Activated naive CD4-positive, alpha-beta T cell treated with anti-CD3 and anti-CD28 coated beads, Interleukin-2, amount 50 U/mL, for 72 hours (primary cell): ENCODE data around the gene RGS19. TPM values are rescaled to one million over a fixed set of nuclear protein-coding genes. Genes with fewer than 3 reads are reported as not detected.

ENCODE experiments used
- ATAC-seq, 2 donors: fragments of 150-1000 bp; cut with Tn5 transposase; 2 replicates each; pipeline ENCODE4 v1.10.0; 2021; ENCODE audit warnings: mild to moderate bottlenecking in 2 of 2, moderate library complexity in 2 of 2
- DNase-seq, 2 donors: peaks; one replicate each; pipeline ENCODE4 v3.0.0; 2021 to 2022; ENCODE audit warnings: low spot score in 2 of 2
- H3K27ac Mint-ChIP-seq, 2 donors: one replicate each; pipeline ENCODE4 v1.8.0; 2022; ENCODE audit warnings: mild to moderate bottlenecking in 2 of 2, mixed read lengths in 2 of 2
- H3K36me3 Mint-ChIP-seq, 2 donors: one replicate each; pipeline ENCODE4 v1.8.0; 2022; ENCODE audit warnings: mixed read lengths in 2 of 2
- H3K9me3 Mint-ChIP-seq, 2 donors: one replicate each; pipeline ENCODE4 v1.8.0; 2022; ENCODE audit warnings: mixed read lengths in 2 of 2
- total RNA-seq, 2 donors: library from RNA; stranded (reverse); gene quantifications; one replicate each; pipeline ENCODE4 v1.2.3, GENCODE V29; 2022

The RGS19 gene
- total RNA-seq, 2 donors from 2014 or later: 21.5 to 47.8 TPM

DNA sequence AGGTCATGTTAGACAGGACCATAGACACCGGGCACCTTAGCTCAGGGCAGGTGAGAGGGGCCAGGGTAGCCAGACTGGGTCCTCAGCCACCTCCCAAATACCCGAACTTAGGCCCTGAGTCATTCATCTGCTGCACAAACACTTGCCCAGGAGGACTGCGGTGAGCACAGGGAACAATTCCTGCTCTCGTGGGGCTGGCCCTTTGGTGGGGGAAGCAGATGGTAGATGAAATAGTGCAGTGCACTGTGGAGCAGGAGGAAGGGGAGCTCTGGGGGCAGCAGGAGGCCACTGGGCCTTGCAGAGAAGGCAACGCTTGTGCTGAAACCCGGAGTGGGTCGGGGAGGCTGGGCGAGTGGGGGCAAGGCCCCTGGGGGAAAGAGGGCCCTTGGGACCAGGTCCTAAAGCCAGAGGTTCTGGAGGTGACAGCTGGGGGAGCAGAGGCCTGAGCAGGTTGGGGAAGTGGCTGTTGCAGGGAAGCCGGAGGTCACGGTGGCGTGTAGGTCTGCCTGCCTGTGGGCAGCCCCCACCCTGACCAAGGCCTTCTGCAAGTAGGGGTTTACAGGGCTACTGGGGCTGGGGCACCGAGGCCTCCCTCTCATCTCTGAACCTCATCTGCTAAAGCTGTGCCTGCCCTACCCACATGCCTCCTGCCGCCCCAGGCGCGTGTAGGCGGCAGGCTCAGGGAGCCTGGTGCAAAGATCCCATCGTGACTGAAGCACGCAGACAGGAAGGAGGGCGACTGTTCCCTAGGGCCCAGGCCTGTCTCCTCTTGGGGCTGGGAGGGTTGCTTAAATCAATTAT is 32.7 kb upstream of the RGS19 start:
- ATAC-seq: no peak
- Mint-ChIP-seq H3K27ac (no peak overlapping the region), H3K36me3 (no peaks in the 10 kb centered on the region), H3K9me3 (no peaks in the 10 kb centered on the region)
- DNase-seq: peak in 1 of 2 donors; percentile 45

DNA sequence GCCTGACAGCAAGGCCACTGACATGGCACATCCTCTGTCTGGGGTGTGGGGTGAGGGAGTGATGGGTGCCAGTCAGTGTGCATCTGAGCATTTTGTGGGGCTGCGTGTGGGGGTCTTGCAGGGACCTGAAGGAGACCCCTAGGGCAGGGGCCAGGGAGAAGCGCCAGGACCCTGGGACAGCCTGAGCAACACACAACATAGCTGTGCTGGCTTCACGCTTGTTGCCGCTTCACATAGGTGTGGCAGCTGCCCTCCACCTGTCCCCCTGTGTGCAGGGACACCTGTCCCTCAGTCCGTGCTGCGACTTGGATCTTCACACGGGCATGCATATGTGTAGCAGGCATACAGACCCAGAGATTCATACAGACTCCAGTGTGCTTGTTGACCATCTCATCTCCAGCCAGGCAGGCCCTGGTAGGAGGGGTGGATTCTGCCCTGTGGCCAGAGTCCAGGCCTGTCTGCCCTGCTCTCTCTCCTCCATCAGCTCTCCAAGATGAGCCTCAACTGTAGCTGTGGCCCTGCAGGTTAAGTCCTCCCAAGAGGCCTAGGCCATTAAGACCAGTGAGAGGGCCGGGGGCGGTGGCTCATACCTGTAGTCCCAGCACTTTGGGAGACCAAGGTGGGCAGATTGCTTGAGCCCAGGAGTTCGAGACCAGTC is 31.2 kb upstream of the RGS19 start:
- Mint-ChIP-seq H3K9me3 (no peaks in the 10 kb centered on the region), H3K36me3 (no peaks in the 10 kb centered on the region), H3K27ac (no peak overlapping the region)
- ATAC-seq (no peak), DNase-seq (peak; percentile 1 to 51)

DNA sequence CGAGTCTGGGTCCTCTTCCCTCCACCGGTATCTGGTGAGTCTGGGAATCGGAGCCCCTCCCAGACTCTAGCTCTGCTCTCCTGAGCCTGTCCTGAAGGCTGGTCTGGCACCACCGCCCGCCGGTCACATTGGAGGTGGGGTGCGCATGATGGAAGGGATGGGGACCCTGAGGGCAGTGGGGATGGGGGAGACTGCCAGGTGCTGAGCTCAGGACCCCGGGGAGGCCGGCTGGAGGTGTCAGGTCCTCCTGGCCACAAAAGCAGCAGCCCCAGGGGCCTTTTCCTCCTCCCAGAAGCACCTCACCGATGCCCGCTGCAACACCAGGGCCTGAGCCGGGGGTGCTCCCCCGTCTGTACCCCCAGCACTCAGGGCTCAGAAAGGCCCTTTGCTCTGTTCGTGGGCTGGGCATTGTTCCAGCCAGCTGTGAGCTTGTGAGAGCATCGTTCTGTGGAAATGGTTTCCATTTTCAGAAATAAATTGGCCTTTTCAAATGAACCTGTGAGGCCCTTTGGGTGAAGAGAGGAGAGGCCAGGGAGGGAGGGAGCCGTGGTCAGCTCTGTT is 30.6 kb upstream of the RGS19 start:
- DNase-seq (peak in 1 of 2 donors; percentile 28), ATAC-seq (no peak)
- H3K36me3 Mint-ChIP-seq: no peaks in the 10 kb centered on the region
- no peak overlapping the region for H3K27ac Mint-ChIP-seq
- no peaks in the 10 kb centered on the region for H3K9me3 Mint-ChIP-seq

DNA sequence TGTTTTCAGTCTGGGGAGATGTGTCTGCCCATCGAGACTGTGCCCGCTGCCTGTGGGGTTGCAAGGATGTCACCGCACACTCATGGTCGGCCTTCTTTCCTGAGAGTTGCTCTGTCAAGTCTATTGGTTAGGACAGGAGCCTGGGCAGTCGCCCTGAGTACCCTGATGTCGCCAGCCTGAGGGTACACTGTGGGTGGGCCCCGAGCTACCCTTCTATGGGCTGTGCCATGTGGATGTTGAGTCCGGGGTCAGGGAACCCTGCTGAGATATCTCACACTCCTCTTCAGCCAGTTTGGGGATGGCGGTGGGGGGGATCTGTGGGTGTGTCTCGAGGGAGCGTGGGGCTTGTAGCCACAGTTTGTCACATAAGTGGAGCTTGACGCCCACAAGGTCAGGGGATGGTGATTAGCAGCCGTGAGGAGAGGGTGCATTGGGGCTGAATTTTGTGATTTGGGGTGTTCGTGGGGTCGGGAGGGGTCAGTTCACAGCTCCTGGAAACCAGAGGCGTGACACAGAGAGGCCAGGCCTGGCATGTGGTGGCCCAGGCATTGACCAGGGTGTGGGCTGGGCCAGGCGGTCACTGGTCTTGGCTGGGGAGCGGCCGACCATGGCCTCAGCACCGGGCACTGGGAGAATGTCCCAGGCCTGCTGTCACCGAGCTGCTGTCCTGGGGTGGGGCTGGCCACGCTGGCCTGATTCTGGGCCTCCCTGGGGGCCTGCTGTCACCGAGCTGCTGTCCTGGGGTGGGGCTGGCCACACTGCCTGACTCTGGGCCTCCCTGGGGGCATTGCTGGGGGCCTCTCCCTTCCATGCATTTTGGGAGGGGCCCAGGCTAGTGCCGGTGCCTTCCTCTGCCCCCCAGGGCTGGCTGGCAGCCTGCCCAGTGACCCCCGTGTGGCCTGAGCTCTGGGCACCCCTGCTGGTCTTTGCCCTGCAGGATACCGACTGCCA is 29.7 kb upstream of the RGS19 start:
- H3K36me3 Mint-ChIP-seq: no peaks in the 10 kb centered on the region
- DNase-seq (peak in 1 of 2 donors; percentile 37), ATAC-seq (no peak)
- H3K9me3 Mint-ChIP-seq: no peaks in the 10 kb centered on the region
- H3K27ac Mint-ChIP-seq: no peak overlapping the region

DNA sequence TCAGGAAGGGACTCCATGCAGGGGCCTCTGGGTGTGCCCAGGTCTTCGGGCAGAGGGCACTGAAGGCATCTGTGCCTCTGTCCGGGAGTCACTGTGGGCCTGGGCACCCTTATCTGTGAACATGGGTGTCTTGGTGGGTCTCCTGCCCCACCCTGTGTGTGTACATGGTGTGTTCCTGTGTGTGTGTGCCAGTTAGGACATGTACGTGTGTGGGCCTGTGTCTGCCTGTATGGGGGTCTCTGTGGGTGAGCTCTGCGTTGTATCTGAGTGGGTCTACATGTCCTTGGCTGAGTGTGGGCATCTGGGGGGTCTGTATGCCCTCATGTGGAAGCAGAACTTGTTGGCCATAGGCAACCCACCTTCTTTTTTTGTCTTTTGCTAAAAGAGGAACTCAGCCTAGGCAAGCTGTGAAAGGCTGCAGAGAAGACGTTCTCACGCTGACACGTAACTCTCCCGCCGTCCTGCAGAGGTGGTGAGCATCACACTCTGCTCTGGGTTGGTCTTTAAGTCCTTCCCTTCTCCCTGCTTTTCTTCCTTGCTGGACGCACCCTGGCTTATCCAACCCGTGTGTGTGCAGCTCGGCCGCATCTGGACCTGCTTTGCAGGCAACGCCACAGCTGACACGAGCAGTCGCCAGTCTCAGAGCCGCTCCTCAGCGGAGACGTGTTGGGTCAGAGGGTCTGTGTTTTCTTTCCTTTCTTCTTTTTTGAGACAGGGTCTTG is 28.6 kb upstream of the RGS19 start:
- Mint-ChIP-seq H3K9me3 (no peaks in the 10 kb centered on the region), H3K27ac (no peak overlapping the region), H3K36me3 (no peaks in the 10 kb centered on the region)
- DNase-seq (peak; percentile 2 to 30), ATAC-seq (no peak)

DNA sequence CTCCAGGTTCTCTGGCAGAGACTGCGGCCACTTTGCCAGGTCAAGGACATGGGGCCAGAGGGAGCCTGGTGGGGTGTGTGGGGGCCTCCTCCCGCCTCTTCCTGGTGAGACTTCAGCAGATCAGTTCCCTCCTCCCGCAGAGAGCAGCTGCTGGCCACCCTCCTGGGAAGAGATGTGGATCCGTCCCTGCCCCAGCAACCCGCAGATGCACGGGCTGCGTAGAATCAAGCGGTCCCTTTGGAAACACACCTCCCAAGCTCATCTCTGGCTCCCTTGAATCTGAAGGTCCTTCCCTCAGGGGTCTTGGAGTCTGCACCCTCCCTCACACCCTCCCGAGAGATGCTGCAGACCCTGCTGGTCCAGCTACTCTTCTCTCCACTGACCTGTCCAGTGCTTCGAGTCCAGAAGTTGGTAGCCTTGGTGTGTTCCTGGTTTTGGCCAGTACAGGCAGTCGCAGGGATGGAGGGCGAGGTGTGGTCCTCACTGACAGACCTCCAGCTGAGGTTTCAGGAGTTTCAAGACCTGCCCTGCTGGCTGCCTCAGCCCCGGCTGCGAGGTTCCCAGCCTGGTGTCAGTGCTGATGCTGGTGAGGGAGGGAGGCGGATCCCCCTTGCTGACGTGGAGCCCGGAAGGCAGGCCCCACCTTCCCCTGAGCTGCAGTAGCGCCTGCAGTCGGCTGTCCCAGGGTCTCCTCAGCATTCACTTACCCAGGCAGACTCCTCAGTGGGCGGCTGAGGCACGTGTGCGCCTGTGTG is 27.8 kb upstream of the RGS19 start, which contains the start of gene NPBWR2:
TSS of gene NPBWR2 (minus strand) at position 585 of the 755 bp plus-strand sequence. CDS start 734 bp downstream, outside the sequence.
- no peaks in the 10 kb centered on the region for H3K9me3 Mint-ChIP-seq
- peak; percentile 8 to 45 for DNase-seq
- ATAC-seq: peak in 1 of 2 donors; percentile 60
- H3K27ac Mint-ChIP-seq: no peak within 1 kb of the TSS
- H3K36me3 Mint-ChIP-seq: no peaks in the 10 kb centered on the region

DNA sequence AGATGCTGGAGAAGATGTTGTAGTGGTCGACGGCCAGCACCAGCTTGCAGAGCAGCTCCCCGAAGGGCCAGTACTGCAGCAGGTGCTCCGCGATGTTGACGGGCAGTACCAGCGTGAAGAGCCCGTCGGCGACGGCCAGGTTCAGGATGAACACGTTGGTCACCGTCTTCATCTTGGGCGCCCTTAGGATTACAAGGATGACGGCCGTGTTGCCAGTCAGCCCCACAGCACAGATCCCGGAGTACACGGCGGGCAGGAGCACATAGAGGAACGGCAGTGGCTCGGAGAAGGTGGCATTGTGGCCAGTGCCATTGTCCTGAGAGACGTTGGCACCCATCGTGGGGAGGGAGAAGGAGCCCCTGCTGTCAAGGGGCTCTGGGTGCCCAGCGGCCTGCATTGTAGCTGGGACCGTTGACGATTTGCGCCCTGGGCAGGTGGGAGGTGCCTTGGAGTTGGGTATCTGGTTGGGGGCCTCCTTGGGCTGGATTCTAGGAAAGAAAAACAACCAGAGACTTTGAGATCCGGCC is 27.2 kb upstream of the RGS19 start:
- no peaks in the 10 kb centered on the region for H3K9me3 Mint-ChIP-seq
- H3K27ac Mint-ChIP-seq: no peak overlapping the region
- H3K36me3 Mint-ChIP-seq: no peaks in the 10 kb centered on the region
- ATAC-seq (no peak), DNase-seq (peak in 1 of 2 donors; percentile 33)

DNA sequence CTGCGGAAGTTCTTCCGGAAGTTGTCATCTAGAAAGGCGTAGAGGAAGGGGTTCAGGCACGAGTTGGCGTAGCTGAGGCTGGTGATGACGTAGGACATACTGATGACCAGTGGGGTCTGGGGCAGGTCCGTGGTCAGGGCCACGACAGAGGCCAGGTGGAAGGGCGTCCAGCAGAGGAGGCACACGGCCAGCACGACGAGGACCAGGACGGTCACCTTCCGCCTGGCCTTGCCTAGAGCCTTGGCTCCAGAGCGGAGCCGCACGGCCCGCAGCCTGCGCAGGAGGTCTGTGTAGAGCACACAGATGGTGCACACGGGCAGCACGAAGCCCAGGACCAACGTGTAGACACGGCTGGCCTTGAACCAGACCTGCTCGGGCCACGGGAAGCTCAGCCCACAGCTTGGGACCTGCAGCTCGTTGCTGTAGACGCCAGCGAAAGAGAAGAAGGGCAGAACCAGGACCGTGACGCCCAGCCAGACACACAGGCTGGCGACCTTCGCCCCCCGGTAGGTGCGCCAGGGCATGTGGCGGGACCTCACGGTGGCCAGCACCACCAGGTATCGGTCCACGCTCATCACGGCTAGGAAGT is 26.6 kb upstream of the RGS19 start:
- Mint-ChIP-seq H3K9me3 (no peaks in the 10 kb centered on the region), H3K36me3 (no peaks in the 10 kb centered on the region), H3K27ac (no peak overlapping the region)
- DNase-seq (peak in 1 of 2 donors; percentile 46), ATAC-seq (no peak)

DNA sequence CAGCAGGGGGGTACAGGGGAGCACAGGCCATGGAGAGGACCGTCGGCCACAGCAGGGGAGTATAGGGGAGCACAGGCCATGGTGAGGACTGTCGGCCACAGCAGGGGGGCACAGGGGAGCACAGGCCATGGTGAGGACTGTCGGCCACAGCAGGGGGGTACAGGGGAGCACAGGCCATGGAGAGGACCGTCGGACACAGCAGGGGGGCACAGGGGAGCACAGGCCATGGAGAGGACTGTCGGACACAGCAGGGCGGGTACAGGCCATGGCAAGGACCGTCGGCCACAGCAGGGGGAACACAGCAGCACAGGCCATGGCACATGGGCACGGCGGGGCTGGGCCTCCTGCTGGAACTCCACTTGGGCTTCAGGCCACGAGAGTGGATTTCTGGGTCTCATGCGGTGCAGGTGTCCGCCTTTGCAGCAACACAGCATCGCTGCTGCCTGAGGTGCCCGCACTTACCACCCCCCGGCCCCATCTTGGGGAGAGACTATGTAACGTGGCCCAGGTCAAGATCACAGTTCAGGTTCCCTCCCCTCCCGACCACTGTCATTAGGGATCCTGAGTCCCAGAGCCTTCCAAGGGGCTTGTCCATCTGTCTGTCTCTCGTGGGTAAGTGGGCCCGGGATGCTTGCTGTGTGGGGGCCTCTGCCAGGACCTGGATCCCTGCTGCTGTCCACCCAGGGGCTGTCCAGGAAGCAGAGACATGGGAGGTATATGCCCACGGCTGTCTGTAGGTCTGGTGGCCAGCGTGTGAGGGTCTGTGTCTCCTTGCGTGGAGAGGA is 25.5 kb upstream of the RGS19 start:
- H3K9me3 Mint-ChIP-seq: no peaks in the 10 kb centered on the region
- no peak for ATAC-seq
- H3K27ac Mint-ChIP-seq: no peak overlapping the region
- peak; percentile 1 to 51 for DNase-seq
- H3K36me3 Mint-ChIP-seq: no peaks in the 10 kb centered on the region

DNA sequence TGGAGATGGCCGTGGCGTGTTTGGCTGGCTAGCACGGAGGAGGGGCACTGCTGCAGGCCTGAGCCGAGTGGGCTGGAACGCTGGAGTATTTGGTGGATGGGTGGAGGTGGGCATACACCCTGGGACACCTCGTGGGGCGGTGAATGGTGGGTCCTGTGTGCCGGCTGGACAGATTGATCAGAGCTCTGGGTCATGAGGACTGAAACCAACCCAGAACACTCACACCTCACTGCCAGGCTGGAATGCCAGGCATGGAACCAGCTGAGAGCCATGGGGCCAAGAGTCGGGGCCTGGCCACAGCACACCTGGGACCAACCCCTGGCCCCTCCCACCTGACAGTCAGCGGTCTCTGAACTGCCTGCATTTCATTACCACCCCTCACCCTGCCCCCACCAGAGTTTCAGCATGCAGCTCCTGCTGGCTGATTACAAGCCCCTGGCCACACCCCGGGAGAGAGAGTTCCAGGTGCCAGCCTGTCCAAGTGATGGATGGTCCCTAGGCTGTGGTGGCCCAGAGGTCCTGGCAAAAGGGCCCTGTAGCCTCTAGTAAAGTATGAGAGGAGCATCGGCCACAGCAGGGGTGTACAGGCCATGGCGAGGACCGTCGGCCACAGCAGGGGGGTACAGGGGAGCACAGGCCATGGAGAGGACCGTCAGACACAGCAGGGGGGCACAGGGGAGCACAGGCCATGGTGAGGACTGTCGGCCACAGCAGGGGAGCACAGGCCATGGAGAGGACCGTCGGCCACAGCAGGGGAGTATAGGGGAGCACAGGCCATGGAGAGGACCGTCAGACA is 24.8 kb upstream of the RGS19 start:
- no peaks in the 10 kb centered on the region for H3K9me3 Mint-ChIP-seq
- ATAC-seq (no peak), DNase-seq (peak; percentile 2 to 51)
- no peak overlapping the region for H3K27ac Mint-ChIP-seq
- no peaks in the 10 kb centered on the region for H3K36me3 Mint-ChIP-seq

DNA sequence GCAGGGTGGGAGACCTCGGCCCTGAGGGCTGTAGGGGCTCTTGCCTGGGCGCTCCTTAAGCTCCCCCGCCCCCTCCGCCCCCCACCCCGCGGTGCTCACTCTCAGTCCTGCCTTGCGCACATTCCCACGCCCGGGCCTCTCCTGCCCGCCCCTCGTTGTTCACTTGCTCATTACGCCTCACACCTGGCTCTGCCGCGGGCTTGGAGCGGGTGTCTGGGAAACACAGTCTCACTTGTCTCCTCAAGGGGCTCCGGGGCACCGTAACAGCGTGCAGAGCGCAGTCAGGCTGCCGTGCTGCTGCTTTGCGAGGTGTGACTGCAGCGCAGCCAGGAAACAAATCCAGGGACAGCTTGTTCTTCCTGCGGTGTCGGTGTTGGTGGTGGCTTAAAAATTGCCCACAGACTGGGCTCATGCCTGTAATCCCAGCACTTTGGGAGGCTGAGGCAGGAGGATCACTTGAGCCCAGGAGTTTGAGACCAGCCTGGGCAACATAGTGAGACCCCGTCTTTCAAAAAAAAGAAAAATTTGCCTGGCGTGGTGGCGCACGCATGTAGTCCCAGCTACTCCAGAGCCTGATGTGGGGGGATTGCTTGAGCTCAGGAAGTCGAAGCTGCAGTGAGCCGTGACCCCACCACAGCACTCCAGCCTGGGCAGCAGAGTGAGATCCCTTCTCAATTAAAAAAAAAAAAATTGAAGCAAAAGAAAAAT is 23.5 kb upstream of the RGS19 start:
- Mint-ChIP-seq H3K27ac (no peak overlapping the region), H3K9me3 (no peaks in the 10 kb centered on the region), H3K36me3 (no peaks in the 10 kb centered on the region)
- no peak for ATAC-seq
- DNase-seq: peak in 1 of 2 donors; percentile 41

DNA sequence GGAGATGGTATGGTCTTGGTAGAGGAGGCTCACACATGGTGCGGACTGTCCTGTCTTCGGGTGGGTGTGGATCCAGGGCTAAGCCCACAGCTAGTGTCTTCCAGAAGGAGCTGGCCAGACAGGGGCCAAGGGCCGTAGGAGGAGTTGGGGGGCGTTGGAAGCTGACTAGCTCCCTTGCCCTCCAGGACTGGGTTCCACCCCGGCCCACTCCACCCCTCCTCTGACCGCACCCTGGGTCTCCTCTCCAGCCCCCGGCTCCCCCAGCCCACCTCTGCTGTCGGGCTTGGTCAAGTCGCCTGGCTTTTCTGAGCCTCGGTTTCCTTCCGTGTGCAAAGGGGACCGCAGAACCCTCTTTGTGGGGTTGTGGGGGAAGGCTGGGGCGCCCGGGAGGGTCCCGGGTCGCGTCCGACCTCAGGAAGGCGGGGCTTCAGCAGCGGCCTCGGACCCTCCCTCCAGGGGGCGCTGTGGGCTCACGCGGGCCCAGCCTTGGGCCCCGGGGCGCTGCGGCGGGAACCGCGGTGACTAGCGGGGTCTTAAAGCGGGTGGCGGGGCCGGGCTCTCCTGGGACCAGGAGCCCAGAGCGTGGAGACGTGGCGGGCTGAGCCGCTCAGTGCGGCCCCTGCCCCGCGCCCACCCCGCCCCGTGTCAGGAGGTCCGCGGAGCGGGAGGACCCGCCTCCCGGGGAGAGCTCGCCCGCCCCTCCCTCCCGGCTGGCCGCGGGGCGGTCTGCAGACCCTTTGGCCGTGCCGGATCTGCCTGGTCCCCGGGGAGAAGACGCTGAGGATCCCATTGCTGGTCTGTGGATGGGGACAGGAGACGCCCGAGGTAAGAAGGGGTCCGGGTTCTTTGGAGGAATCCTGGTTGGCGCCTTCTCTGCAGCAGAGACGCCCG is 22.7 kb upstream of the RGS19 start:
- DNase-seq: peak; percentile 49 to 91
- peak; percentile 77 to 93 for ATAC-seq
- Mint-ChIP-seq H3K36me3 (no peaks in the 10 kb centered on the region), H3K9me3 (peaks cover under 1 to 1% of the 10 kb centered on the region in 2 donors), H3K27ac (no peak overlapping the region)
